Esophagus squamous epithelium (tissue), 4 donors: ENCODE measurements around the gene SECTM1.

Experiments used
- POLR2A ChIP-seq, 4 donors: fragments of 450-650 bp; IDR thresholded peaks; one replicate each; pipeline ENCODE4 v1.6.1; 2017; ENCODE audit warnings: antibody characterized with exemption in 4 of 4, mild to moderate bottlenecking in 4 of 4, moderate library complexity in 3 of 4
- TF ChIP-seq, protein P1 (sequence below), 6 experiments: fragments of 450-650 bp in 4 of 6; fragments of 200-600 bp in 2 of 6; sonication (generic) in 2 of 6; IDR thresholded peaks; one replicate each; pipeline ENCODE4 v1.5.1; 2016 to 2019; ENCODE audit warnings: antibody characterized with exemption in 6 of 6, mild to moderate bottlenecking in 4 of 6, moderate library complexity in 4 of 6

DNA sequence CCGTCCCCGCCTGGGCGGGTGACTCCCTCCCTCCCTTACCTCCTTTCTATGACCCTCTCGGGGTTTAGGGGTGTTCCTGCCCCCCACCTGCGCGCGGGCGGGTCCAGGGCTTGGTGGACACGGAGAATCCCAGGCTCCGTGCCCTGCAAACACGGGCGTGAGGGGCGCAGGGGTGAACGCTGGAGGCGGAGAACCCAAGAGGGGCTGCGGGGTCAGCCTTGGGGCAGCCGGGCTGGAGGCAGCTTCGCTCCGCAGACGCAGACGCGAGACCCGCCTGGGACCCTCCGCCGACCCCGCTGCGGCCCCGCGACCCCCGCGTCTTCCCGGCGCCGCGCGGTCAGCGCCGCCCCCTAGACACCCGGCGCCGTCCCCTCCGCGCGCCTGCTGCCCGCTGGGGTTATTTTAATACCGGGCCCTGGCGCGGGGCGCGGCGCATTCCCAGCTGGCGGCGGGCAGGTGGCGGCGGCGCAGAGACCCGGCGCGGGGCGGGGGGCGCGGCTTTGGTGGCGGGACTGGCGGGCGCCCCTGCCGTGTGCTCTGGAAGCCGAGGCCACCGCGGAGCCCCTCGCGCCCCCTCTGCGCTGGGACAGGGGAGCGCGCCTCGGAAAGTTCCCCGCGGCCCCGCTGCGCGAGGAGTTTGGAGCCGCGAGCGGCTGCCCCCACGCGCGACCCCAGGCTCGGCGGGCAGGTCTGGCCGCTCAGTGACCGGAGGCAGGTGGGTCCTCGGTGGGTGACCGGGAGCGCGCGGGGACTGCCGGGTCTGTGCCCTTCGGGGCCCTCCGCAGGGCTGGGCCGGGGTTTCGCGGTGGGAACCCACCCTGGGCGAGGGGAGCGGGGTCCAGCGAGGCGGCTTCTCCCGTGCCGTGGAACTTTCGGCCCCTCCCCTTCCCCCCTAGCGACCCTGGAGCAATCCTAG, 38.0 kb upstream of the SECTM1 start, which contains the start of gene UTS2R:
- TF ChIP-seq, protein P1, sequence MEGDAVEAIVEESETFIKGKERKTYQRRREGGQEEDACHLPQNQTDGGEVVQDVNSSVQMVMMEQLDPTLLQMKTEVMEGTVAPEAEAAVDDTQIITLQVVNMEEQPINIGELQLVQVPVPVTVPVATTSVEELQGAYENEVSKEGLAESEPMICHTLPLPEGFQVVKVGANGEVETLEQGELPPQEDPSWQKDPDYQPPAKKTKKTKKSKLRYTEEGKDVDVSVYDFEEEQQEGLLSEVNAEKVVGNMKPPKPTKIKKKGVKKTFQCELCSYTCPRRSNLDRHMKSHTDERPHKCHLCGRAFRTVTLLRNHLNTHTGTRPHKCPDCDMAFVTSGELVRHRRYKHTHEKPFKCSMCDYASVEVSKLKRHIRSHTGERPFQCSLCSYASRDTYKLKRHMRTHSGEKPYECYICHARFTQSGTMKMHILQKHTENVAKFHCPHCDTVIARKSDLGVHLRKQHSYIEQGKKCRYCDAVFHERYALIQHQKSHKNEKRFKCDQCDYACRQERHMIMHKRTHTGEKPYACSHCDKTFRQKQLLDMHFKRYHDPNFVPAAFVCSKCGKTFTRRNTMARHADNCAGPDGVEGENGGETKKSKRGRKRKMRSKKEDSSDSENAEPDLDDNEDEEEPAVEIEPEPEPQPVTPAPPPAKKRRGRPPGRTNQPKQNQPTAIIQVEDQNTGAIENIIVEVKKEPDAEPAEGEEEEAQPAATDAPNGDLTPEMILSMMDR (IDR thresholded peaks at IDR 0.05) = no peak
- TF ChIP-seq POLR2A (IDR thresholded peaks at IDR 0.05) = no peak
